HCT116 (cell line): ENCODE data around the gene FES.

Experiments used
- ELF1 ChIP-seq: IDR thresholded peaks from 2 replicates; pipeline ENCODE4 v1.6.1; 2012; ENCODE audit warnings: low read depth, borderline replicate concordance
- POLR2A ChIP-seq: IDR thresholded peaks from 2 replicates; pipeline ENCODE4 v1.7.0; 2011; ENCODE audit warnings: borderline replicate concordance; ENCODE audit not compliant: insufficient read depth, insufficient read length; ENCODE audit errors: extremely low read depth
- POLR2AphosphoS5 ChIP-seq: IDR thresholded peaks from 2 replicates; pipeline ENCODE4 v1.6.1; 2011; ENCODE audit warnings: mild to moderate bottlenecking, low read depth, low read length, moderate library complexity
- YY1 ChIP-seq: IDR thresholded peaks from 2 replicates; pipeline ENCODE4 v1.6.1; 2011; ENCODE audit warnings: low read length, low read depth, moderate library complexity, mild to moderate bottlenecking; ENCODE audit not compliant: insufficient replicate concordance; ENCODE audit errors: extremely low read depth
- ZNF274 ChIP-seq: fragments of 200-500 bp; sonication (Bioruptor generic); IDR thresholded peaks from 2 replicates; pipeline ENCODE4 v1.6.1; 2014; ENCODE audit warnings: mild to moderate bottlenecking, low read depth, low read length, inconsistent platforms
- TF ChIP-seq, protein P1 (sequence below), 3 experiments: fragments of 200-600 bp in 1 of 3; sonication (generic) in 1 of 3; IDR thresholded peaks in 2 of 3; conservative IDR thresholded peaks in 1 of 3; 2 replicates each; pipeline ENCODE4 v1.5.1; 2012 to 2017; ENCODE audit warnings: low read depth in 2 of 3, low read length in 2 of 3, antibody characterized with exemption in 1 of 3, borderline replicate concordance in 1 of 3, control low read depth in 1 of 3, mild to moderate bottlenecking in 1 of 3, mixed read lengths in 1 of 3, mixed run types in 1 of 3, moderate library complexity in 1 of 3; ENCODE audit not compliant: insufficient read depth in 1 of 3
- TF ChIP-seq, protein P2 (sequence below): IDR thresholded peaks from 2 replicates; pipeline ENCODE4 v1.6.1; 2012

DNA sequence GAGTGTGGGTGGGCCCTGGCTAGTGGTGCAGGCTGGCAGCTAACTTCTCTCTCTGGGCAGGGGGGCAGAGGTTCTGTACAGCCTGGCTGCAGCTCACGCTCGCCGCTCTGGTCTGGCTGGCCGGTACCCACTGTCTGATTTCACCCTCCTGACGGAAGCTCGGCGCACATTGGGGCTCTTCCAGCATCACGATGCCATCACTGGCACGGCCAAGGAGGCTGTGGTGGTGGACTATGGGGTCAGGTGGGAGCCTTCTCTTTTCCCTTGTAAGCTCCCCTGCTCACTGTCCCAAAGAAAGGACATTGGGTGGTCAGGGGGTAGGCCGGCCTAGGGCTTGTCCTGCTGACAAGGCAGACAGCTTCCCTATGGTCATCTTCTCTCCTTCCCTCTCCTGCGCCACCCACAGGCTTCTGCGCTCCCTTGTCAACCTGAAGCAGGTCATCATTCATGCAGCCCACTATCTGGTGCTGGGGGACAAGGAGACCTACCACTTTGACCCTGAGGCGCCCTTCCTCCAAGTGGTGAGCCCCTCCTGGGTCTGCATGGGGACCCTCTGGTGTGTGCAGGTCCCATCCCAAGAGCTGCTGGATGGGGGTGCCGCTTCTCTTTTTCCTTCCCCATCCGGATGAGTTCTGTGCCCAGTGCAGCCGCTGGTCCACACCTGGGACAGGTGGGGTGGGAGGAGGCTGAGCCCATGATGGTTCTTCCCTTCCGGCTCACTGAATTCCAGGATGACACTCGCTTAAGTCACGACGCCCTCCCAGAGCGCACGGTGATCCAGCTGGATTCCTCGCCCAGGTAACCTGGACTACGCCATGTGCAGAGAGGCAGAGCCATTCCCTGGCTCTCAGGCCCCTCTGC is 26.4 kb downstream of the FES start:
- TF ChIP-seq ELF1 (no peak), POLR2A (no peak), ZNF274 (no peak), POLR2AphosphoS5 (no peak), YY1 (no peak)
- TF ChIP-seq, protein P1, sequence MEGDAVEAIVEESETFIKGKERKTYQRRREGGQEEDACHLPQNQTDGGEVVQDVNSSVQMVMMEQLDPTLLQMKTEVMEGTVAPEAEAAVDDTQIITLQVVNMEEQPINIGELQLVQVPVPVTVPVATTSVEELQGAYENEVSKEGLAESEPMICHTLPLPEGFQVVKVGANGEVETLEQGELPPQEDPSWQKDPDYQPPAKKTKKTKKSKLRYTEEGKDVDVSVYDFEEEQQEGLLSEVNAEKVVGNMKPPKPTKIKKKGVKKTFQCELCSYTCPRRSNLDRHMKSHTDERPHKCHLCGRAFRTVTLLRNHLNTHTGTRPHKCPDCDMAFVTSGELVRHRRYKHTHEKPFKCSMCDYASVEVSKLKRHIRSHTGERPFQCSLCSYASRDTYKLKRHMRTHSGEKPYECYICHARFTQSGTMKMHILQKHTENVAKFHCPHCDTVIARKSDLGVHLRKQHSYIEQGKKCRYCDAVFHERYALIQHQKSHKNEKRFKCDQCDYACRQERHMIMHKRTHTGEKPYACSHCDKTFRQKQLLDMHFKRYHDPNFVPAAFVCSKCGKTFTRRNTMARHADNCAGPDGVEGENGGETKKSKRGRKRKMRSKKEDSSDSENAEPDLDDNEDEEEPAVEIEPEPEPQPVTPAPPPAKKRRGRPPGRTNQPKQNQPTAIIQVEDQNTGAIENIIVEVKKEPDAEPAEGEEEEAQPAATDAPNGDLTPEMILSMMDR (IDR thresholded peaks at IDR 0.05 in 2 of 3, conservative IDR thresholded peaks at IDR 0.05 in 1 of 3; ENCODE audit: borderline replicate concordance in 1 of 3, insufficient read depth in 1 of 3, low read depth in 2 of 3, low read length in 2 of 3), result no peak
- TF ChIP-seq, protein P2, sequence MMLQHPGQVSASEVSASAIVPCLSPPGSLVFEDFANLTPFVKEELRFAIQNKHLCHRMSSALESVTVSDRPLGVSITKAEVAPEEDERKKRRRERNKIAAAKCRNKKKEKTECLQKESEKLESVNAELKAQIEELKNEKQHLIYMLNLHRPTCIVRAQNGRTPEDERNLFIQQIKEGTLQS, result no peak
